Head of caudate nucleus (tissue), 42 donors: ENCODE data around the gene RAB3C.

ENCODE experiments used
- DNase-seq, 42 donors: peaks; one replicate each; pipeline versions ENCODE4 v3.0.0 to v3.0.0-alpha.2; 2020 to 2021; ENCODE audit warnings: mixed read lengths in 7 of 42
- intact Hi-C: fragments of 100-400 bp; cut with DNase I; formaldehyde crosslinking; loops from one replicate; pipeline ENCODE4 v1.15.0; 2022

Gene RAB3C

DNA sequence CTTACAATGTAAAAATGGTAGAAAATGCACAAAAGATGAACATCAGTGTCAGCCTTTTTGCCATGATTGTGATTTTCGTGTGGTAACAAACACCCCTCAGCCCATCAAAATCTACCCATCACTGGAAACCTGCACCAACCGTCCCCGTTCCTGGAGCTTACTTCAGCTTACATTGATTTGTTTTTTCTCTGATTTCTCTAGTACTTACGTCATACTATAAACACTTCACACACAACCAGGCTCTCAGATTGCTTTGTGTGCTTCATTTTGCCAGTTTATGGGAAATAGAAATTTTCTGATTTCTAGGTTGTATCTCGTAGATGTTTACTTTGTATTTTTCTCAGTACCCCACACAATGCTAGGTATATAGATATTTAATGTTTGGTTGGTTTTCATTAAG, 129.1 kb downstream of the RAB3C start:
- no peak for DNase-seq
- intact Hi-C loops, result no loop called here

DNA sequence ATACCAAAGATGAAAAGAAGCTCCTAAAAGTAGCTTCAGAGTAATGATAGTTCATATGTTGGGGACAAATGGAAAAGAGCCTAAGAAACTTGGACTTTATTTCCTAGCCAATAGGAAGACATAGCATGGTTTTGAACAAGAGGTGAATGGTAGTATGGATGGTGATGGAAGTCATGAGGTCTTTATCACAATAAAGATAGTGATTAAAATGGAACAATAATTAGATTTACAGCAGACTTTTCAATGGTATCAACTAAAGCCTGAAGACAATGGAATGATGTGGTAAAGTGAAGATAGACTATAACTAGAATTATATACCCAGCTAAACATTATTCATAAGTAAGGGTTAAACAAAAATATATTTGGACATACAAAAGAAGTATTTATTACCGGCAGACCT, 131.2 kb downstream of the RAB3C start:
- intact Hi-C loops, result no loop called here
- no peak for DNase-seq

DNA sequence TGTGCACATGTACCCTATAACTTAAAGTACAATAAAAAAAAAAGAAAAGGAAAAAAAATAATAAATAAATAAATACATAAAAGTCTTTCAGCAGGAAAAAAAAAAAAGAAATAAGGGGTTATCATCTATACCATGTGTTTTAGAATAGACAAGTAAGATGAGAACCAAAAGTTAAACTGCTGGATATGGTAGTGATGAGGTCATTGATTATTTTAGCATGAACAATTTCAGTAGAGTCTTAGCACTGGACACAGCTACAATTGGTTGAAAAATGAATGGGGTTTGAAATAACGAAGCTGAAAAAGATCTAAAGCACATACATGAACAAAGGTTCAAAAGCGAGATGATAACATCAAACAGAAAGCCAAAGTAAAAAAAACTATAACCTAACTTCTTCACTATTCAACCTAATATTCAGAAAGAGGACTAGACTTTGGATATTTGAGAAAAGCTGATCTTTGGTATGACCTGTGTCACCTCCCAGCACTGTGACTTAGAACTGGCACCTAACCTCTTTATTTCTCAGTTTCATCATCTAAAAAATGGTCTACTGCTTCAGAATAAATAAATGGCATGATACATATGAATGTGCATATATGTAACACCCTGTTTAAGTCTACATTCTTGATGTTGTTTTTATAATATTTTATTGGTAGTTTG, 133.3 kb downstream of the RAB3C start:
- intact Hi-C loops, result no loop called here

DNA sequence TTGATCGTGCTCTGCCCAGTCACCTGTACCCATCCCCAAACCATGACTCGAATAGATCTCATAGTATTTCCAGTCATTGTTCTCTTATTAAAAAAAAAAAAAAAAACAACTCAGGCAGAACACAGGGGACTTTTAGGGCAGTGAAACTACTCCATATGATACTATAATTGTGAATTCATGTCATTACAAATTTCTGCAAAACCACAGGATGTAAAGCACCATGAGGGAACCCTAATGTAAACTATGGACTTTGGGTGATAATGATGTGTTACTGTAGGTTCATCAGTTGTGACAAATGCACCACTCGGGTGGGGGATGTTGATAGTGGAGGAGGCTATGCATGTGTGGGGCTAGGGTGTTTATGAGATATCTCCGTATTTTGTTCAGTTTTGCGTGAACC, 133.8 kb downstream of the RAB3C start:
- no peak for DNase-seq
- intact Hi-C loops, result no loop called here

More for the DNA sequence above, 133.3 kb downstream of the RAB3C start:
- DNase-seq, result no peak

DNA sequence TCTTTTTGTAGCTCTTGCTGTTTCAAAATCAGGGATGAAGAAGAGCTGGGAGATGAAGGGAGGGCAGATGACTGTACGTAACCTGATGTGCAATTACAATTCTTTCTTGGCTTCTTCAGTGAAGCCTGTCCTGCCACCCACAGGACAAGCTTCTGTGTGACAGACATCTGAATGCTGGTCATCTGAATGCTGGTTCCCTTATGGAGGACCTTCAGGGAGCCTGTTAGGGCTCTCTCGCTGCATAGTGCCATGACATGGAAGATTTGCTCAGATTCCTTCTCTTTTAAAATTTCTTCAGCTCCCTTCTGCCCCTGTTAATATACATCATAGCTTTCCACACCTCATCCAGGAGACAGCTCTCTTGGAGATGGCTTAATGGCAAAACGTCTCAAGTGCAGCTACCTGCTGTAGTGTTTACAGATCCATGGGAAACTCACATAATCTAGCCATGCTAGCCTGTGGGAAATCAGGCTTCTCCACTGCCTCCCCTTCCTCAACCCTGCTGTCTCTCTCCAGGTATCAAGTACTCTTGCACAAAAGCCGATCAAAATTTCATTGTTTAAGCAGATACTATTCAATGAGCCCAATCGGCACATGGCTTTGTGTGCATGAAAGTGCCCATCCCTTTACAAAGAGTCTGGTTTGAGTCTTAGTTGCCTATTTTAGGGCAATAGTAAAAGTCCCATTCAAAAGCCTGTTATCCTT, 134.6 kb downstream of the RAB3C start:
- no peak for DNase-seq
- intact Hi-C loops, result no loop called here

DNA sequence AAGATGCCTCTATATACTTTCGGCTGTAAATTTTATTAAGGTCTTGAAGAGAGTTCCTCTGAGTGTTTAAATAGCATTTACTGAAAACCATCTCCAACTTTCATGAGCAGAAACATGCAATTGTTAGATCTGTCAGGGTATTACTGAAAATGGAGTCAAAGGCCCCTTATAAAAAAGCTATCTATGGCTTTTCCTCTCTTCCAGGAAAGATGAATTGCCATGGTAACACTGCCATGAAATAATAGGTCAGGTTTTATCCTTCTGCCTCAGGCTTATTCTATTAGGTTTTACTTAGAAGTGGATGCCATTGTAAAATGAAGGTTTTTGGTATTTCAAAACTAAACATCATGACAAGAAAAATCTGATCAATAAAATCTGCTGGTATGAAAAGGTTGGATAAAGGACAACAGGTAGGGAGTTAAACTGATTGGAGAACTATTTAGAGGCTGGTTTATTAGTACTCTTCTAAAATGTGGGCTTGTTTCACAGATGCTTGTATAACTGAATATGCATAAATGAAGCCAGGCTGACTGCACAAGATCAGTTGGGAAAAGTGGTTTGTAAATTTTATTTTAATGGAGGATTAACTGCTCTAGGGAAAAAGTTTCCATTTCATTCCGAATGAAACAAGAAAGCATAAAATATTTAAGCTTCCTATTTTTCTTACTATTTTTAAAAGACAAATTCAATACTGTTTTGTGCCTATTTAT, 135.5 kb downstream of the RAB3C start:
- DNase-seq, result no peak
- intact Hi-C loops, result no loop called here

DNA sequence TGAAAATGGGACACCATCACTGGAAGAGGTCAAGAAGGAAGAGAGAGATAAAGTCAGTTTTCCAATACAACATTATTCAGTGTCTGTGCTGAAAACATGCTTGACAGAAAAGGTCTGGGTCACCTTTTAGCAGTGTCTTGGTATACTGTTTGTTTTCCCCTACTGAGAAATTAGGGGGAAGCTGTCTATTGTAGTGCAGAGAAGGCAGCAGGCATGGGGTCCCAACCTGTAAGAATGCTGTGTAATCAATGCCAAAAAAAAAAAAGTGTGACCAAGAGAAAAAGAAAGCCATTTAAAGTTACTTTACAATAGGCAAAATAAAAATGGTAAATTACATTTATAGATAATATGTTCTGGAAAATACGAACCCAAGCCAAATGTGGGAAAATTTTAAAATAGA, 139.3 kb downstream of the RAB3C start:
- intact Hi-C loops, result no loop called here

DNA sequence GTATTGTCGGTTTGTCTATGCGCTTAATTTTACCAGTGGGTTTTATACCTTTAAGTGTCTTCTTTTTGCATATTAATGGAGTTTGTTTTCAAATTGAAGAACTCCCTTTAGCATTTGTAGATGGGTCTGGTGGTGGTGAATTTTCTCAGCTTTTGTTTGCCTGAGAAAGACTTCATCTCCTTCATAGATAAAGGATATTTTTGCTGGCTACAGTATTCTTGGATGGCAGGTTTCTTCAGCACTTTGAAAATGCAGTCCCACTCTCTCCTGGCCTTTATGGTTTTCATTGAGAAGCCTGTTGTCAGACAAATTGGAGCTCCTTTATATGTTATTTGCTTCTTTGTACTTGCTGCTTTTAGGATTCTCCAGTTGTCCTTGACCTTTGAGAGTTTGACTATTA, 142.1 kb downstream of the RAB3C start:
- DNase-seq, result no peak
- intact Hi-C loops, result no loop called here

More for the DNA sequence above, 139.3 kb downstream of the RAB3C start:
- no peak for DNase-seq

DNA sequence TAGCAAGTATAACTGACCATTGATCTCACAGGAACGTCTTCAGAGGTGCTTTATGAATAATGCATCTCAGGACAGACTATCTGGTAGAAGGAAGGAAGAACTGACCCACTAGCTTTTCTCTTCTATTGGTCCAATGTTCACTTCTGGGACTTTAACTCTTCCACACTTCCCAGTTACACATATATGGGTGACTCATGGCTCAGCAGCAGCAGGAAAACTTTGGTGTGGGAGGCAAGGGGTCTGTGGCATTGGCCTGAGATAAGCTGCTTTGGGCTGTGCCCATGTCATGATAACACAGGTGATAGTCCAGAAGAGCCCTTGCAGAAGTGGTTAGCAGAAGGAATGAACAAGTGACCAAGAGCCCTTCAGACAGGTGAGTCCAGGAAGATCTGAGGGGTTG, 148.8 kb downstream of the RAB3C start:
- intact Hi-C loops, result no loop called here
- DNase-seq, result no peak

DNA sequence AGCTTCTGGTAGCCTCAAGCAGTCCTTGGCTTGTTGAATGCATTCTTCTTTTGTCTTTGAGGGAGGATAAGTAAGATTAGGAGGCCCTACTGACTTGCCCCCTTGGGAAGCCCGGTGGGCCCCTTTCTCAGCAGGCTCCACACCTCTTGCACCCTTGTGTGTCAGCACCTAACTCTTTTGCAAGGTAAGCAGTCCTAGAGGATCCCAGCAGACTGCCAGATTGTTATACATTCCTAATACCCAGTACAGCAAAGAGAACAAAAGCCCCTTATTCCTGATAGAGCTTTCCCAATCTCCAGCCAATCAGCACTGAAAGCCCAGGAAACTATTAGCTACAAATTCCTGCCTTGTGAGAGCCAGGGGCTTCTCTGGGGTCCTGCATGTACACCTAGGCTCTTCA, 152.8 kb downstream of the RAB3C start:
- intact Hi-C loops, result no loop called here
- DNase-seq, result no peak

DNA sequence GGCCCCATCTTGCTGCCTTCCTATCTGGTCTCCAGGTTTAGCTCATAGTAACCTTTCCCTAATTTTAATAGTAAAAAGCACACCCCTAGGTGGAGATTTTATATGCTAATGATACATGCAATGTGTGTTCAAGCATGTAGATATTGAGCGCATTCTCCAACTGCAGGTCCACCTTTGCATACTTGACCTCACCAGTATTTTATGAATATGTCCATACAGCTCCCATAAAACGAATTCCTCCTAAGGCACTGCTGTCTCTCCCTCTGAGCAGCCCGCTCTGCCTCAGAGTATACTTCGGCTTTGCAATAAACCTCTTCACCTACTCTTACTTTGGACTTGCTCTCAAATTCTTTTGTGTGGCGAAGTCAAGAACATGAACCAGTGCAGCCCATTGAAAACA, 153.3 kb downstream of the RAB3C start:
- no peak for DNase-seq
- intact Hi-C loops, result no loop called here

DNA sequence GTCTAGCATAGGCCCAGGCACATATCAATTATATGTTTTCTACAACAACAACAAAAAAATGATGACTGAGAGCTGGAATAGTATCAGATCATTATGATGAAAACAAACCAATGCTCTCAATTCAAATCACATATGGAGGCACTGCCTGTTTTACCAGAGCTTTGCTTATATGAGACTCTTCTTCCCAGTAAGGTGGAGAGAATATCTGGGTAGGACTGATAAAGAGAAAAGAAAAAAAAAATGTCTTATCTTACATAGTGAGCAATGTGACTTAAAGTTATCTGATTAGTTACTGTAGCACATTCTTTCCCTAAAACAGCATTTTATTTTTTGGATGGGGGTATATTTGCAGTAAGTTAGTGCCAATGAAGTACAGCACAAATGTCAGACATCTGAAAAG, 154.8 kb downstream of the RAB3C start:
- no peak for DNase-seq
- intact Hi-C loops, result no loop called here

DNA sequence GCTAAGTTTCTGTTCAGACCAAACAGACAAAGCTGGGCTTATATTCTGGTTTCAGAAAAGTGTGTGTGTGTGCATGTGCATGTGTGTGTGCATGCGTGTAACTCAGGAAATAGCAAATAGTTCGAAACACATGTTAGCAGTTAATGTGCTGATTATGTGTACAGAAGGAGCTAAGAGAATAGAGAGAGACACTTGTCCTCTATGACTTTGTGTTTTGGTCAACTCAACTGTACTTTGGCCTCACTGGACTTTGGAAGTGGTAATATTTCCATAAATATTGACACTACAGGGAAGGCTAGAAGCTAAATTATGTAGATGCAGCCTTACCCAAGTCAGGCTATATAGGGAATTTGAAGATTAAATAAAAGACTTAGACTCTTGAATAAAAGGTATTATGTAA, 155.5 kb downstream of the RAB3C start:
- intact Hi-C loops, result no loop called here
- DNase-seq, result no peak

DNA sequence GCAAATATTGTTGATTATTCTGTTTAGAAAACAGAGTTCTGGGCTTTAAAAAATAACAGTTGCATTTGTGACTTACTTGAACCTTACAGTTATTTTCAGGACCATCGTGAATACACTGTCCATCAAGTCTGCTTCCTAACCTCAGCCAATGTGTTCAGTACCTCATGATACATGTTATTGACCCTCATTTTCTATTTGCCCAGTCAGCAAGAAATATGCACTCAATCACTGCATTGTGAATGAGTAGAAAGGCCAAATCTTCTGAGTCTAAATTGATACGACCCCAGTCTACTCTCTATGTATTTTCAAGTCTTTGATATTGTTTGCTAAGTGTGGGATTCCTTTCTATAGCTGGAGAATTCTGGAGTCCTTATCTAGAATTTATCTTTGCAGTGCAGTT, 156.2 kb downstream of the RAB3C start:
- no peak for DNase-seq
- intact Hi-C loops, result no loop called here

DNA sequence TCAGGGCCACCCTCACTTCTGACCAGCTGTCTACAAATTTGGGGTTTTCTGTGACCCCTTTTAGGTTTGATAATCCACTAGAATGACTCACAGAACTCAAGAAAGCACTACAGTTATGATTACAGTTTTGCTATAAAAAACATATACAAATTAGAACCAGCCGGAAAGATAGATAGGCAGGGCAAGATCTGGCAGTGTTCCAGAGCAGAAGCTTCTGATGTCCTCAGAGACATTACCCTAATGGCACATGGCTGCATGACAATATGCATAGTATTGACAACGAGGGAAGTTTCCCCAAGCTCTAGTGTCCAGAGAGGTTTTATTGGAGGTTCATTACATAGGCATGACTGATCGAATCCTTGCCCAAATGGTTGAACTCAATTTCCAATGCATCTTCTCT, 158.1 kb downstream of the RAB3C start:
- intact Hi-C loops, result no loop called here
- no peak for DNase-seq

DNA sequence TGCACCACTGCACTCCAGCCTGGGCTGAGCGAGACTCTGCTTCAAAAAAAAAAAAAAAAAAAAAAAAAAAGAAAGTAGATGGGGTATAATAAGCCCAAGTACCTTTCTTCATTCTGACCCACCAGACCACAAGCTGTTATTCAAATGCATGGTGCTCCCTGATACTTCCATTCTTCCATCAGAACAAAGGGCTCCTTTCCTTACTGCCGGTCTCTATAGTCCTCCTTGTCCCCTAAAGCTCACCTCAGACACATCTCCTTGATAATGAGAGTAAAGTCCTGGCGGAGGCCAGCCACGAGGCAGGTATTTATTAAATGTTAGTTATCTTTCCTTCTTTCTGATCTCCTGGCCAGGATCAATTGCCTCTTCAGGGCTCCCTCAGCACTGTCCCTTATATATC, 162.5 kb downstream of the RAB3C start:
- DNase-seq, result no peak
- intact Hi-C loops, result no loop called here

DNA sequence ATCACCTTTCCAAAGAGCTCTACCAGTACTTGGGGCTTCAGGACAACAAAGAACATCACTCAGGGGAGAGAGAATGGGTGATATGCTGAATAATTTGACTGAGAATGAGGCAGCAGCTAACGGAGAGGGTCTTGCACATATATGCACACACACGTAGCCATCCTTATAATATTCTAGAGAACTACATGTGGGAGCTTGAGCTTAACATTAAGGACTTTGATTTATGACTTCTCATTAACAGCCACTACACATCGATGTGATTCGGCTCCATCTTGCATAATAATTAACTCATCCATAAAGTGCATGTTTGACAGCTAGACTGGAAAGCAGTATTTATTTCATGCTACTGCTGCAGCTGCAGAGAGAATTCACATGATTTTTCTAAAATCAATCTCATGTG, 163.4 kb downstream of the RAB3C start:
- intact Hi-C loops, result no loop called here
- no peak for DNase-seq

DNA sequence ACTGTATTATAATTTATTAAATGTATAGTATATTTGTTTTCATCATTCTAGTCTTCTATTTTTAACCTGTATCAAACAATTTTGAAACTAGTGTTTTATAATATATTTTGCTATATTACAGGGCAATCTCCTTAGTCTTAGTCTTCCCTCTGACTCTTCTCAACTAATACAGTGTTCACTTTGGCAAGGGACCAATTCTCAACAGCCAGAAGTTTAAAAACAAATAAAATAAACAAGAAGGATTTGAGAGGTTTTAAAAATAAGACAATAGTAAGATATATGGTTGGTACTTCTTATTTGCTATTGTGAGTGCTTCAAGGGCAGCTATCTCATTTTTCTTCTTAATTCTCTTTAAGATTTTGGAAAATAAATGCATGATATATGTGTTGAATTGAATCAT, 167.2 kb downstream of the RAB3C start:
- no peak for DNase-seq

DNA sequence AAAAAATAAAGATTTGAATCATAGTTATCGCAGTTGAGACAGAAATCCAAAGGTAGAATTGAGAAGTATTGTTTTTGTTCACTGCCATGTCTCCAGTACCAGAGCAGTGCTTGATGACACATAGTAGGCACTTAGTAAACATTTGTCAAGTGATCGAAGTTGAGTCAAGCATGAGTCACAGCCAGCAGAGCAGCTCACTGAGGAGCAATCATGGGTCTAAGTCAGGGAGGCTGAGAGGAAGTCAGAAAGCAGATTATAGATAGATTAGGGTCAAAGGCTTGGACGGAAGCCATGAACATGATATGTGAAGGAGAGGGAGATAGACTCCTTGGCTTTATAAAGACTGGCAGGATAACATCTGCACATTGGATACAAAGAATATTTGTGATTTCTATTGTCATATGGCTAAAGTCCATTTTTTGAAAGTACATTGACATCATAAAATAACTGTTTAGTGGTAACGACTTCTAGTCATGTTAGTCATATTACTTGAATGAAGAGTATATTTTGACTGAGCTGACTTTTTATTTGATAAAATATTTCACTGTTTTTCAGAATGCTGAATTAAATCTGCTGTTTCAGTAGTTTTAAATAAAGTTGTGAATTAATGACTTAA, 168.5 kb downstream of the RAB3C start:
- no peak for DNase-seq
- intact Hi-C loops, result no loop called here

More for the DNA sequence above, 167.2 kb downstream of the RAB3C start:
- intact Hi-C loops, result no loop called here

DNA sequence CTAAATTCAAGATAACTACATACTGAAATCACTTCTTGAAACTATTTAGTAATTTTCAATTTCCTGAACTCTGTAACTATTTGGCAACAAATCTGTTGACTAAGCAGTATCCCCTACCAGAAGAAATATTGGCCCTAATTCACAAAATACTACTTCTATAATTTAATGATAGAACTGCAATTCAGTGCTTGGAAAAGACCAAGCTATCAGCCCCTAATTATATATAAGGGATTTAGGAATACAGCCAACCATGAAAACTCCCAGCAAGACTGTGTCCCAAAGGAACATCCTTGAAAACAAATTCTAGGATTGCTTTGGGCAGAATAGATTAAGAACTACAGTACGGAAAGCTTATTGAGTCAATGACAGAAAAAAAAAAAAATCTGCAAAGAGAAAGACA, 169.2 kb downstream of the RAB3C start:
- intact Hi-C loops, result no loop called here
- no peak for DNase-seq
